Astrocyte (in vitro differentiated cells and primary cell): Measurements from ENCODE around the gene EML6.

Experiments
- EZH2 ChIP-seq: IDR thresholded peaks from 2 replicates; pipeline ENCODE4 v1.6.1; 2012; ENCODE audit warnings: mild to moderate bottlenecking, low read length, inconsistent platforms; ENCODE audit not compliant: insufficient read depth
- TF ChIP-seq, protein P1 (sequence below): IDR thresholded peaks from 2 replicates; pipeline ENCODE4 v1.5.1; 2011; ENCODE audit warnings: low read depth, mild to moderate bottlenecking, inconsistent platforms, low read length, moderate library complexity; ENCODE audit not compliant: insufficient read depth

DNA sequence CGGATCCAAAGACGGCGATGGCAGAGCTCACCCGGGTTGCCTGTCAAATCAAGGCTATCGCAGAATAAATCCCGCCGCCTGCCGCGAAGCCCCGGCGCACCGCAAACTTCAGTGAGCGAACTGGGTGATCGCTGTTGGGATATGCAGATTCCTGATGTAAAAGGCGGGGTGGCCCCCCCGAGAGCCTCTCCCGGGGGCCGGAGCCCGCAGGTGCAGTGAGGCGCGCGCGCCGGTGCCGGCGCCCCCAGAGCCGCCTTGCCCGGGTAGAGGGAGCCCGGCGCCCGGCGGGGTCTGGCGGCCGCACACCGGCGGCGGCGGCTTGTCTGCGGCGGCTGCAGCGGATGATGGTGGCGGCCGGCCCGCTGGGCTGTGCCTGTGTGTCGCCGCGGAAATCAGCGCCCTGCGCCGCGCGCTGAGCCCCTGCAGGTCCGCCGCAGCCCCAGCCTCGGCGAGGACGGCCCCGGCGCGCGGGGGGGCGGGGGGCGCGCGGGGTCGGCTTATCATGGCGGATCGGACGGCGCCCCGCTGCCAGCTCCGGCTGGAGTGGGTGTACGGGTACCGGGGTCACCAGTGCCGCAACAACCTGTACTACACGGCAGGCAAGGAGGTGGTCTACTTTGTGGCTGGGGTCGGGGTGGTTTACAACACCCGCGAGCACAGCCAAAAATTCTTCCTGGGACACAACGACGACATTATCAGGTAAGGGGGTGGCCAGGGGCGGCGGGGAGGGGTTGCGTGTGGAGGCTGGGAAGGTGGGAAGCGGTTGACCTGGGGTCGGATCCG, 1.3 kb downstream of the EML6 start:
- TF ChIP-seq, protein P1, sequence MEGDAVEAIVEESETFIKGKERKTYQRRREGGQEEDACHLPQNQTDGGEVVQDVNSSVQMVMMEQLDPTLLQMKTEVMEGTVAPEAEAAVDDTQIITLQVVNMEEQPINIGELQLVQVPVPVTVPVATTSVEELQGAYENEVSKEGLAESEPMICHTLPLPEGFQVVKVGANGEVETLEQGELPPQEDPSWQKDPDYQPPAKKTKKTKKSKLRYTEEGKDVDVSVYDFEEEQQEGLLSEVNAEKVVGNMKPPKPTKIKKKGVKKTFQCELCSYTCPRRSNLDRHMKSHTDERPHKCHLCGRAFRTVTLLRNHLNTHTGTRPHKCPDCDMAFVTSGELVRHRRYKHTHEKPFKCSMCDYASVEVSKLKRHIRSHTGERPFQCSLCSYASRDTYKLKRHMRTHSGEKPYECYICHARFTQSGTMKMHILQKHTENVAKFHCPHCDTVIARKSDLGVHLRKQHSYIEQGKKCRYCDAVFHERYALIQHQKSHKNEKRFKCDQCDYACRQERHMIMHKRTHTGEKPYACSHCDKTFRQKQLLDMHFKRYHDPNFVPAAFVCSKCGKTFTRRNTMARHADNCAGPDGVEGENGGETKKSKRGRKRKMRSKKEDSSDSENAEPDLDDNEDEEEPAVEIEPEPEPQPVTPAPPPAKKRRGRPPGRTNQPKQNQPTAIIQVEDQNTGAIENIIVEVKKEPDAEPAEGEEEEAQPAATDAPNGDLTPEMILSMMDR = no peak
- peak; percentile 75 for TF ChIP-seq EZH2
